ENCODE measurements around the gene HOXD9. TPM values are rescaled to one million over a fixed set of nuclear protein-coding genes. Genes with fewer than 3 reads are reported as not detected.

HOXD9 gene
- total and polyA plus RNA-seq, 10 donors = 1.1 to 4.0 (median 2.6) TPM

DNA sequence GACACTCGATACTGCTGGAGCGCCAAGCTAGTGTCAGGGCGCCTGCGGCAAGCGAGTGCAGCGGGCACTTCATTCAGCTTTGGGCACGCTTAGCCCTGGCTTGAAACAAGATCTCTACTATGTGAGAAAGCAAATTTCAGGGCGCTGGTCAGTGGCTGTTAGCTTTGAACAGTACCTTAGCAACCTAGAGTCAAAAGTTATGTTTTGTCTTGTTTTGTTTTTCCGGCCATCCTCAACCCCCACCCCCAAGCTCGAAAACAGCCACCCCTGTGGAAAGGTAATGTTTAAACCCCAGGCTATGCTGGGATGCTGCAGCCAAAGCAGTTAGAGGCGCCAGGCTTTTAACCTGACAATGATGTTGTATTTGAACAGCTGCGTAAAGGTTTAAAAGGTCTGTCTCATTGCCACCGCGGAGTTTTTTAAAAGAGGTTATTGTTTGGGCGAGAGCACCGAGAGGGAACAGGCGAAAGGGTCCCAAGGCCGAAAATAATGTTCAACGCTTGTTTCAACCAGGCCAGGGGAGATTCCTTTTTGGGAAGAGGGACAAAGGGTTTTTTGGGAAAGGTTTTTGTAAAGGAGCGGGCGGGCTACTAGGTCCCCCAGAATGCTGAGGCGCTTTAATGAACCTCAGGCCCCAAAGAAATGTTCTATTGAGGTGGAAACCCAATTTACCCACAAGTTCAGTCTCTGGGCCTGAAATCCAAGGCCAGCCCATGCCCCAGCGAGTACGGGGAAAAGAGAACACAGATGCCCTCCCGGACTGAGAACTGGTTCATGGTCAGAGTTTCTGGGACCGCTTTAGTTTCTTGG is 8.2 kb upstream of the HOXD9 start:
- H3K27me3 ChIP-seq (replicated peaks in 1 of 7) = peaks cover 21 to 100% (median 100%) of the 10 kb centered on the region in 7 donors
- peaks cover 0 to 11% (median 0%) of the 10 kb centered on the region in 8 donors for H3K9me3 ChIP-seq
- peaks cover 0 to 29% (median 11%) of the 10 kb centered on the region in 6 donors for H3K4me1 ChIP-seq
- no peak overlapping the region for H3K27ac ChIP-seq
- intact Hi-C loops (cut with DNase I; ENCODE audit: low total_unique reads) = loop anchor here (10.0 kb wide), 1 partner anchor 700 kb away; no protein-coding TSS in a partner anchor
- H3K4me3 ChIP-seq = no peak overlapping the region
- H3K36me3 ChIP-seq = no peaks in the 10 kb centered on the region
- TF ChIP-seq POLR2AphosphoS5 (IDR thresholded peaks at IDR 0.05) = no peak
- TF ChIP-seq POLR2A (IDR thresholded peaks at IDR 0.05) = no peak
- TF ChIP-seq, protein P1, sequence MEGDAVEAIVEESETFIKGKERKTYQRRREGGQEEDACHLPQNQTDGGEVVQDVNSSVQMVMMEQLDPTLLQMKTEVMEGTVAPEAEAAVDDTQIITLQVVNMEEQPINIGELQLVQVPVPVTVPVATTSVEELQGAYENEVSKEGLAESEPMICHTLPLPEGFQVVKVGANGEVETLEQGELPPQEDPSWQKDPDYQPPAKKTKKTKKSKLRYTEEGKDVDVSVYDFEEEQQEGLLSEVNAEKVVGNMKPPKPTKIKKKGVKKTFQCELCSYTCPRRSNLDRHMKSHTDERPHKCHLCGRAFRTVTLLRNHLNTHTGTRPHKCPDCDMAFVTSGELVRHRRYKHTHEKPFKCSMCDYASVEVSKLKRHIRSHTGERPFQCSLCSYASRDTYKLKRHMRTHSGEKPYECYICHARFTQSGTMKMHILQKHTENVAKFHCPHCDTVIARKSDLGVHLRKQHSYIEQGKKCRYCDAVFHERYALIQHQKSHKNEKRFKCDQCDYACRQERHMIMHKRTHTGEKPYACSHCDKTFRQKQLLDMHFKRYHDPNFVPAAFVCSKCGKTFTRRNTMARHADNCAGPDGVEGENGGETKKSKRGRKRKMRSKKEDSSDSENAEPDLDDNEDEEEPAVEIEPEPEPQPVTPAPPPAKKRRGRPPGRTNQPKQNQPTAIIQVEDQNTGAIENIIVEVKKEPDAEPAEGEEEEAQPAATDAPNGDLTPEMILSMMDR (IDR thresholded peaks at IDR 0.05 in 8 of 11, conservative IDR thresholded peaks at IDR 0.05 in 3 of 11) = no peak
- 13 to 27% (median 17%) methylated on average over 25 to 26 of the region's 26 CpGs for WGBS, 5 donors
- DNase-seq = no peak

DNA sequence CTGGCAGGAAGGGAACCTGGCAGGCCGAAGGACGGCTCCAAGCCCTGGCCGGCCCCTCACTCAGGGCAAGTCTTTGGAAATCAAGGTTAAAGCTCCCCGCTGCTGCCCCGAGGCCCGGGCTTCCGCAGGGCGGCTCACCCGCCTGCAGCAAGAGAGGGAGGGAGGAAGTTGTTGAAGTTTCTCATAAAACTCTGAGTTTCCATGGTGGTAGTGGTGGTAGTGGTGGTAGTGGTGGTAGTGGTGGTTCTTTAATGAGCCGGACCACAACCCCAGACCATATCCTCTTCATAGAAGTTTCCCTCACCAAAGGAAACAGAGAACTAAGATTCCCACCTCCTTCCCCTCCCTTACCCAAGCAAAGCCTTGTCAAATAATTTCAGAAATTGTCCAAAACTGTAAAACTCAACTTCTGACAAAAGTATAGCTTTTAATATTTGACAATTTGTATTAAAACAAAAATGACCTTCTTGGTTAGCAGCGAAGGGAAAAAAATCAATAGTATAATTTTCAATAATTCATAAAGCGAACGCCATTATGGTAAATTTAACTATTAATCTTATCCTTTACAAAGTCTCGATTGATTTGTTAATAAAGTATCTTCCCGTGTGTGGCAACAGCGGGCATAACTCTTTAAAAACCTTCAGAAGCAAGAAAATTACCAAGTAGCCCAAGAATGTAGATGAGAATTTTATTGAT is 7.4 kb upstream of the HOXD9 start:
- TF ChIP-seq, protein P1 (IDR thresholded peaks at IDR 0.05 in 8 of 11, conservative IDR thresholded peaks at IDR 0.05 in 3 of 11) = no peak
- TF ChIP-seq POLR2AphosphoS5 (IDR thresholded peaks at IDR 0.05) (no peak), POLR2A (IDR thresholded peaks at IDR 0.05) (no peak)
- H3K4me3 ChIP-seq = no peak overlapping the region
- H3K27ac ChIP-seq = no peak overlapping the region
- no peak for DNase-seq
- H3K36me3 ChIP-seq = no peaks in the 10 kb centered on the region
- 17 to 31% (median 20%) methylated on average over 11 to 16 of the region's 16 CpGs for WGBS, 5 donors
- intact Hi-C loops (cut with DNase I; ENCODE audit: low total_unique reads) = loop anchor here (10.0 kb wide), 1 partner anchor 700 kb away; no protein-coding TSS in a partner anchor
- H3K4me1 ChIP-seq = peaks cover 0 to 28% (median 11%) of the 10 kb centered on the region in 6 donors
- peaks cover 0 to 11% (median 0%) of the 10 kb centered on the region in 8 donors for H3K9me3 ChIP-seq
- peaks cover 18 to 100% (median 100%) of the 10 kb centered on the region in 7 donors for H3K27me3 ChIP-seq (replicated peaks in 1 of 7)

DNA sequence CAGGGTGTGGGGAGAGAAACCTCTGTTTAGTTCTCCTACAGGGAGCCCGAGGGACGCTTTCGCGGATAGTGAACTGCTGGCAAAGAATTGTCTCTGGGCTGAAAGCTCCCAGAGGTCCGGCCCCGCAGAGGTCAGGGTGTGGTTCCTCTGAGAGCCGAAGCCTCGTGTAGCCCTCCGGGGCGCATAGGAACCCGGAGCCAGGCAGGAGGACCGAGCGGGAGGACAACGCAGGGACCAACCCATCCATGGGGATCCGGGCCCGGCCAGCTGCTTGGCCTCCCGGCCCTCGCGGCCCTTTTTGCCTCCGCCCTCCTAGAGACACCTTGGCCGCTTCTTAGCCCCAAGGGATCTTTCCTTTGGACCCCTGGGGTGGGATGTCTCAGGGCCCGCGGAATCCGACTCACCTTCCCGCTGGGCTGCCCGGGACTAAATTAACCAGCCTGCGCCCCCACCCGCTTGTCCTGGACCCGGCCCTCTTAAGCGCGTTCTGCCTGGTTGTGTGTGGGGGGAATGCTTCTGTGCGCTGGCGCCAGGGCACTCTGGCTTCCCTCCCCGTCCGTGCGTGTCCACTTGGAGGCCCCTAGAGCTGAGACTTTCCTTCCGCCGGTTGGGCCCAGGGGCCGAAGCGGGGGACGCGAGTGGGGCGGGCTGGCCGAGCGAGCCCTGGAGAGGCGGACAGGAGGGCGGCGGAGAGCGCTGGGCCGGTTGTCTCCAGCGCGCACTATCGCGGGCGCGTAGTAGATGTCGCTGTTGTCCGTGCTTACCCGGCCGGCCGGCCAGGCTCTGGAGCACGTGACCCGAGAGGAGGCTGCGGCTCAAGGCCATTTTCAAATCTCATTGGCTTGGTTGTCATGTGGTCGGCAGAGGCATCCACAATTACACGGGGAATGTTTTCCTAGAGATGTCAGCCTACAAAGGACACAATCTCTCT is 6.4 kb upstream of the HOXD9 start, which contains the start of gene HOXD10:
HOXD10 (plus strand) TSS at position 896 of the 931 bp plus-strand sequence. CDS start 56 bp downstream, outside the sequence.
- DNase-seq = peak; percentile 75
- Histone ChIP-seq H3K27me3 (replicated peaks in 1 of 7) (peaks cover 12 to 100% (median 100%) of the 10 kb centered on the region in 7 donors), H3K36me3 (no peaks in the 10 kb centered on the region), H3K9me3 (peaks cover 0 to 11% (median 0%) of the 10 kb centered on the region in 8 donors), H3K4me3 (peak within 1 kb of the TSS in 1 of 8 donors; percentile 32), H3K4me1 (peaks cover 0 to 28% (median 9%) of the 10 kb centered on the region in 6 donors), H3K27ac (no peak within 1 kb of the TSS)
- intact Hi-C loops (cut with DNase I; ENCODE audit: low total_unique reads) = loop anchor here (10.0 kb wide), 1 partner anchor 699 kb away; no protein-coding TSS in a partner anchor
- 8 to 12% (median 10%) methylated on average over 41 to 66 of the region's 66 CpGs for WGBS, 5 donors
- TF ChIP-seq POLR2AphosphoS5 (IDR thresholded peaks at IDR 0.05) (peak in 2 of 3 donors; percentile 50 to 53), POLR2A (IDR thresholded peaks at IDR 0.05) (no peak)
- TF ChIP-seq, protein P1 (IDR thresholded peaks at IDR 0.05 in 8 of 11, conservative IDR thresholded peaks at IDR 0.05 in 3 of 11) = peak in 6 of 11 experiments; percentile 7 to 43 (median 26)

Data from spleen (tissue), 11 donors.